NB4 (cell line): Measurements from ENCODE around the gene PPIL6.

Experiments used
- DNase-seq: peaks from one replicate; pipeline ENCODE4 v3.0.0; 2010; ENCODE audit warnings: low read depth
- H3K4me3 ChIP-seq: one replicate; pipeline ENCODE4 v1.5.1; 2011; ENCODE audit warnings: mild to moderate bottlenecking, low read depth, low read length, moderate library complexity
- MYC ChIP-seq: IDR thresholded peaks from 2 replicates; pipeline ENCODE4 v1.6.1; 2011; ENCODE audit warnings: low read depth, low read length
- POLR2A ChIP-seq: IDR thresholded peaks from 2 replicates; pipeline ENCODE4 v1.6.1; 2011; ENCODE audit warnings: mild to moderate bottlenecking; ENCODE audit not compliant: insufficient read length; ENCODE audit errors: extremely low read depth
- TF ChIP-seq, protein P1 (sequence below): IDR thresholded peaks from 2 replicates; pipeline ENCODE4 v1.6.1; 2011; ENCODE audit warnings: low read depth, low read length
- TF ChIP-seq, protein P2 (sequence below): IDR thresholded peaks from one replicate; pipeline ENCODE4 v1.5.1; 2012; ENCODE audit warnings: low read depth, low read length

Gene PPIL6

DNA sequence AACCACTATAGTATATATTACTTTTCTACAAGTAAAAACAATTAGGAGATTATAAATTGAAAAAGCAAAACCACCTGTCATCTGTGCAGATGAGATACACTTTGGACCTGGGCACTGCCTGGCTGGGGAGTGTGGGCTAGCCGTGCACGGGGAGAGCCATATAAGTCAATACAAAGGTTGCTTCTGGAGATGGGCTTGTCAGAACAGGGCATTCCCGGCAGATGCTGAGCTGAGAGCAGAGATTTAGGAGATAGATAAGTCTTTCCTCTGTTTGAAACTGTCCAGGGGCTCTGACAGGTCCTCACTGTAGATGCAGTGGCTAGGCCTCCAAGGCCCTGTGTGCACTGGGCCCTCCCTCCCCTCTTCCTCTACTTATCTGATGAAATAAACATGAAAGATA, 92.6 kb downstream of the PPIL6 start:
- H3K4me3 ChIP-seq = no peak overlapping the region
- DNase-seq = no peak
- TF ChIP-seq, protein P1, sequence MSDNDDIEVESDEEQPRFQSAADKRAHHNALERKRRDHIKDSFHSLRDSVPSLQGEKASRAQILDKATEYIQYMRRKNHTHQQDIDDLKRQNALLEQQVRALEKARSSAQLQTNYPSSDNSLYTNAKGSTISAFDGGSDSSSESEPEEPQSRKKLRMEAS = no peak
- TF ChIP-seq, protein P2, sequence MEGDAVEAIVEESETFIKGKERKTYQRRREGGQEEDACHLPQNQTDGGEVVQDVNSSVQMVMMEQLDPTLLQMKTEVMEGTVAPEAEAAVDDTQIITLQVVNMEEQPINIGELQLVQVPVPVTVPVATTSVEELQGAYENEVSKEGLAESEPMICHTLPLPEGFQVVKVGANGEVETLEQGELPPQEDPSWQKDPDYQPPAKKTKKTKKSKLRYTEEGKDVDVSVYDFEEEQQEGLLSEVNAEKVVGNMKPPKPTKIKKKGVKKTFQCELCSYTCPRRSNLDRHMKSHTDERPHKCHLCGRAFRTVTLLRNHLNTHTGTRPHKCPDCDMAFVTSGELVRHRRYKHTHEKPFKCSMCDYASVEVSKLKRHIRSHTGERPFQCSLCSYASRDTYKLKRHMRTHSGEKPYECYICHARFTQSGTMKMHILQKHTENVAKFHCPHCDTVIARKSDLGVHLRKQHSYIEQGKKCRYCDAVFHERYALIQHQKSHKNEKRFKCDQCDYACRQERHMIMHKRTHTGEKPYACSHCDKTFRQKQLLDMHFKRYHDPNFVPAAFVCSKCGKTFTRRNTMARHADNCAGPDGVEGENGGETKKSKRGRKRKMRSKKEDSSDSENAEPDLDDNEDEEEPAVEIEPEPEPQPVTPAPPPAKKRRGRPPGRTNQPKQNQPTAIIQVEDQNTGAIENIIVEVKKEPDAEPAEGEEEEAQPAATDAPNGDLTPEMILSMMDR = no peak
- no peak for TF ChIP-seq POLR2A

DNA sequence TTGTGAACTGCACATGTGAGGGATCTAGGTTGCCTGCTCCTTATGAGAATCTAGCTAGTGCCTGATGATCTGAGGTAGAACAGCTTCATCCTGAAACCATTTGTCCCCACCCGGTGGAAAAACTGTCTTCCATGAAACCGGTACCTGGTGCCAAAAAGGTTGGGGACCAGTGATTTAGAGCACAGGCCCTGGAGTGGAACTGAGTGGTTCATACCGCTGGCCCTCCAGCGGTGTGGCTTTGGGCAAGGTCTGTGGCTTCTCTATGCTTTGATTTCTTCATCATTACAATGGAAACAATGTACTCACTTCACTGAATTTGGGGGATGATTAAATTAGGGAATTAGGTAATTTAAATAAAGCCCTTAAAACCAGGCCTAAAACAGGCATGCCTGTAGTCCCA, 94.4 kb downstream of the PPIL6 start:
- no peak for DNase-seq
- TF ChIP-seq, protein P1 = no peak
- TF ChIP-seq, protein P2 = no peak
- no peak for TF ChIP-seq MYC
- TF ChIP-seq POLR2A = no peak
- H3K4me3 ChIP-seq = no peak overlapping the region

DNA sequence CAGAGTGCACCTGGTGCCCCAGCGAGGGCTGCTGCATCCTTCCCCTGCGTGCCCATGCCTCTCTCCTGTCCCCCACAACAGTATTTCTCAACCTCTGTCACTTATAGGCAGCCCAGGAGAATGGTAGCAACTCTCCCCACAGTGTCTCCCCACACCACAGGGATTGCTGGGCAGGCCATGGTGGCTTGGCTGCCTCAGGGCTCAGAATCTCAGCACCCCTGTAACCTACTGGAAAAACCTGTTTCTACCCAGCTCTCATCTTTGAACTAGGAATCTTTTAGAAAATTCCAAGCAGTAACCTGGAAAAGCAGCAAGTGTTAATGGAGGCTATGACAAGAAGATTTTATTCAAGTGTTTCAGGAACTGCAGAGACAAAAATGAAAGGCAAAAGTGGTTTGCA, 96.2 kb downstream of the PPIL6 start:
- DNase-seq = no peak
- no peak overlapping the region for H3K4me3 ChIP-seq
- TF ChIP-seq, protein P1 = no peak
- TF ChIP-seq MYC (no peak), POLR2A (no peak)
- TF ChIP-seq, protein P2 = no peak

DNA sequence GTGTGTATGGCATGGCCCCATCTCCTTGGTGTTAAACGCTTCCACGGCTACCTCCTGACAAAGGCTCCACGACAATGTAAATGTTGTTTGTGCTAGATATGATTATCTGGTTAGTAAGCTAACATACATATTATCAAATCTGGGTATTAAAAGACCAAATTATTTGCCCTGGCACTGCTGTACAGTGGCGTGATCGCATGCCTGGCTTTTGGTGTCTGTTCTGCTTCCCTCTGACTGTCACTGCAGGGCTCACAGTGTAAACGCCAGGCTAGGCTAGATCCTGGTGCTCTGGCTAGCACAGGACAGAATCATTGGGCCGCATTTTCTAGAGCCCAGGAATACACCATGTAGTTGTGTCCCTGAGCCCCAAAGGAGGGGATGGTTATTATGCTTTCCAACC, 96.9 kb downstream of the PPIL6 start:
- no peak for DNase-seq
- TF ChIP-seq MYC (no peak), POLR2A (no peak)
- TF ChIP-seq, protein P1 = no peak
- TF ChIP-seq, protein P2 = no peak
- H3K4me3 ChIP-seq = no peak overlapping the region

DNA sequence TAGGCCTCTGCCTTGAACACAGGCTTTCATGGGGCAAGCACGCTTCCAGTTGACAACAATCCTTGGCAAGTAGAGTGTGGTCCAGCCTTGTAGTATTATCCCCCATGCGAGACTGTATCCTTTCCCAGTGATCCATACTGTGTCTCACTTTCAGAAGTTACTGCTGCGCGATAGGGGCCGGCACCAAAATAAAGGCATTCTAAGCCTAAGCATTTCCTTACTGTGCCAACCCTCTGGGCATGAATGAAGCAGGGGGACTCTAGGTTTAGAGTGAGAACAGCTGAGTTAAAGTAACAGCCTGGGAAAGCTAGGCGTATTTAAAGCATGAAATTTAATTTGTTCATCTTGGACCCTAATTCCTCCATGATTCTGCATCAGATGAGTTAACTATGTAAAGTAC, 97.5 kb downstream of the PPIL6 start:
- no peak overlapping the region for H3K4me3 ChIP-seq
- no peak for DNase-seq
- TF ChIP-seq POLR2A (no peak), MYC (no peak)
- TF ChIP-seq, protein P2 = no peak
- TF ChIP-seq, protein P1 = no peak

DNA sequence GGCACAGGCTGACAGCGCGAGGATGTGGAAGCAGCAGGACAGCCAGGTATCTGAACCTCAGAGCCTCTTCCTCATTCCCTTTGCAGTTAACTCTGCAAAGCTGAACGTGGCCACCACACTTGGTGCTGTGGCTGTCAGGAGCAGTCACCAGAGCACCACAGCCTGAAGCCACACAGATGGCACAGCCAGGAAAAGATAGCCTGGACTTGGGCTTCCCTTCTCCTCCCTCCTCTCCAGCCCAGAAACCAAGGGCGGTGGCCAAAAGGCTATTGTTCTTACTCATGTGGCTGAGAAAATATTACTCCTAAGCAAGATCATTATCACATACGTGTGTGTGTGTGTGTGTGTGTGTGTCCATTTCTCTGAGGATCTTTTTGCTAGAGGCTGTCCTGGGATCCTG, 97.9 kb downstream of the PPIL6 start:
- no peak overlapping the region for H3K4me3 ChIP-seq
- no peak for DNase-seq
- TF ChIP-seq POLR2A = no peak
- TF ChIP-seq, protein P1 = no peak
- TF ChIP-seq, protein P2 = no peak
